A673 (cell line): ENCODE results near the gene ITPRID2. TPM values are rescaled to one million over a fixed set of nuclear protein-coding genes. Genes with fewer than 3 reads are reported as not detected.
A peak's percentile ranks its signal among the peaks of the same experiment; 100 is the strongest.

Experiments
- BruUV-seq: library from RNA; stranded (reverse); fragments of 400-500 nt; replicated peaks from 2 replicates; lab custom pipeline; 2021; lab: Mats Ljungman, UMichigan
- CTCF ChIA-PET: fragments of 300-600 bp; sonication (Branson Sonifier 250); formaldehyde crosslinking; loops from one replicate; lab custom pipeline; 2022; ENCODE audit warnings: antibody characterized with exemption; lab: Charles Lee
- POLR2A ChIA-PET: fragments of 300-600 bp; sonication (Branson Sonifier 250); formaldehyde crosslinking; loops from one replicate; lab custom pipeline; 2022; ENCODE audit warnings: antibody characterized with exemption; ENCODE audit not compliant: low non-redundant PET; lab: Charles Lee
- DNase-seq: peaks from one replicate; pipeline ENCODE4 v3.0.0-alpha.2; 2015; ENCODE audit warnings: low spot score
- H3K27ac ChIP-seq: fragments of 200-600 bp; sonication (generic); 2 replicates; pipeline ENCODE4 v1.5.1; 2016; ENCODE audit warnings: mixed run types, low read depth, mild to moderate bottlenecking, mixed read lengths, antibody characterized with exemption, low read length; ENCODE audit not compliant: poor library complexity, severe bottlenecking
- H3K27me3 ChIP-seq: fragments of 200-600 bp; sonication (generic); replicated peaks from 2 replicates; pipeline ENCODE4 v1.6.1; 2017; ENCODE audit warnings: mixed run types, low read depth, mild to moderate bottlenecking, mixed read lengths, antibody characterized with exemption, low read length; ENCODE audit not compliant: insufficient read depth, poor library complexity
- H3K36me3 ChIP-seq: fragments of 200-600 bp; sonication (generic); 2 replicates; pipeline ENCODE4 v1.6.1; 2016; ENCODE audit warnings: mixed run types, mild to moderate bottlenecking, mixed read lengths, antibody characterized with exemption, low read length; ENCODE audit not compliant: insufficient read depth, poor library complexity, severe bottlenecking
- H3K4me1 ChIP-seq: fragments of 200-600 bp; sonication (generic); 2 replicates; pipeline ENCODE4 v1.6.1; 2017; ENCODE audit warnings: mixed run types, mild to moderate bottlenecking, mixed read lengths, antibody characterized with exemption, low read length; ENCODE audit not compliant: insufficient read depth, poor library complexity, severe bottlenecking
- H3K4me3 ChIP-seq: fragments of 200-600 bp; sonication (generic); 2 replicates; pipeline ENCODE4 v1.5.1; 2016; ENCODE audit warnings: low read depth, mixed run types, mild to moderate bottlenecking, mixed read lengths, low read length; ENCODE audit not compliant: poor library complexity, severe bottlenecking
- H3K9me3 ChIP-seq: fragments of 200-600 bp; sonication (generic); 2 replicates; pipeline ENCODE4 v1.6.1; 2016; ENCODE audit warnings: mixed run types, low read depth, mild to moderate bottlenecking, mixed read lengths, antibody characterized with exemption, low read length; ENCODE audit not compliant: poor library complexity, severe bottlenecking
- EZH2 ChIP-seq: fragments of 200-600 bp; sonication (generic); IDR thresholded peaks from 2 replicates; pipeline ENCODE4 v1.6.1; 2017; ENCODE audit warnings: borderline replicate concordance, low read depth, mild to moderate bottlenecking, mixed read lengths, antibody characterized with exemption, low read length; ENCODE audit not compliant: poor library complexity, severe bottlenecking
- intact Hi-C: fragments of 100-400 bp; cut with micrococcal nuclease; formaldehyde crosslinking; loops from one replicate; pipeline ENCODE4 v1.10.0; 2022; ENCODE audit not compliant: unreplicated experiment
- total RNA-seq: library from RNA; stranded (reverse); gene quantifications from 2 replicates; pipeline ENCODE4 v1.2.3, GENCODE V29; 2021
- TF ChIP-seq, protein P1 (sequence below): fragments of 300-800, 200-600 bp; sonication (generic); conservative IDR thresholded peaks from 2 replicates; pipeline ENCODE4 v1.5.1; 2017; ENCODE audit warnings: low read depth, mild to moderate bottlenecking, antibody characterized with exemption, low read length, moderate library complexity, mixed read lengths

ITPRID2 gene
- total RNA-seq, 1 experiment from 2014 or later = 141 TPM

GRCh38 chr2:181952404-181953226 is 61.1 kb downstream of the ITPRID2 start:
- peaks cover 16% of the 10 kb centered on the region for H3K4me1 ChIP-seq
- DNase-seq = no peak
- no peaks in the 10 kb centered on the region for H3K27me3 ChIP-seq
- no peaks in the 10 kb centered on the region for H3K36me3 ChIP-seq
- H3K4me3 ChIP-seq = no peak overlapping the region
- ChIA-PET CTCF (no interaction called here), POLR2A (no interaction called here)
- TF ChIP-seq, protein P1, sequence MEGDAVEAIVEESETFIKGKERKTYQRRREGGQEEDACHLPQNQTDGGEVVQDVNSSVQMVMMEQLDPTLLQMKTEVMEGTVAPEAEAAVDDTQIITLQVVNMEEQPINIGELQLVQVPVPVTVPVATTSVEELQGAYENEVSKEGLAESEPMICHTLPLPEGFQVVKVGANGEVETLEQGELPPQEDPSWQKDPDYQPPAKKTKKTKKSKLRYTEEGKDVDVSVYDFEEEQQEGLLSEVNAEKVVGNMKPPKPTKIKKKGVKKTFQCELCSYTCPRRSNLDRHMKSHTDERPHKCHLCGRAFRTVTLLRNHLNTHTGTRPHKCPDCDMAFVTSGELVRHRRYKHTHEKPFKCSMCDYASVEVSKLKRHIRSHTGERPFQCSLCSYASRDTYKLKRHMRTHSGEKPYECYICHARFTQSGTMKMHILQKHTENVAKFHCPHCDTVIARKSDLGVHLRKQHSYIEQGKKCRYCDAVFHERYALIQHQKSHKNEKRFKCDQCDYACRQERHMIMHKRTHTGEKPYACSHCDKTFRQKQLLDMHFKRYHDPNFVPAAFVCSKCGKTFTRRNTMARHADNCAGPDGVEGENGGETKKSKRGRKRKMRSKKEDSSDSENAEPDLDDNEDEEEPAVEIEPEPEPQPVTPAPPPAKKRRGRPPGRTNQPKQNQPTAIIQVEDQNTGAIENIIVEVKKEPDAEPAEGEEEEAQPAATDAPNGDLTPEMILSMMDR = no peak
- TF ChIP-seq EZH2 = no peak
- intact Hi-C loops = no loop called here
- H3K27ac ChIP-seq = no peak overlapping the region
- no TSS peak for BruUV-seq
- no peaks in the 10 kb centered on the region for H3K9me3 ChIP-seq

DNA sequence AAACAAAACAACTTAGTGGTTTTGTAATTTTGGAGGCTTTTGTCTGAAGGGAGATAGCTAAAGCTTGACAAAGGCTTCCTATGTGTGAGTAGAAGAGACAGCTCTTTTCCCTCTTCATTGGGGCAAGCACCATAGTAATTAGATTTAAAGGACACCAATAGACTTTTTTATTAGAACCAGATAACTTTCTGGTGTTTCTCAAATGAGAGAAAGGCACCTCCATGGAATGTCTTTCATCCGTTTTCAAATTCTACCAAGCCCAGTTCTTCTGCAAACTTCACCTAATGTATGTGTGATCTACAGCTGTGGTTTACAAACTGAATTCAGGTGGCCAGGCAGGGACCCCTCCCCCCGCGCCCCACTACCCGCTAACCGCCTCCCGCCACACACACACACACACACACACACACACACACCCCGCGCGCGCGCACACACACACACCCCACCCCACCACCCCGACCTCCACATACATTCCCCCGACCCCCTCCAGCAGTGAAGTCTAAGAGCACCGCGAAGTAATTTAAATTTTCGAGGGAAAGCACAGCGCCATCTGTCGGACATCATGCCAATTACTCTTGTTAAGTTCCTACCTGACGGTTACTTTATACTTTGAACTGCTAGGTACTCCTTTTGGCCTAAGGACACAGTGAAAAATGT is 62.5 kb downstream of the ITPRID2 start:
- POLR2A ChIA-PET = no interaction called here
- DNase-seq = peak; percentile 89
- Histone ChIP-seq H3K4me1 (peaks cover 16% of the 10 kb centered on the region), H3K27me3 (no peaks in the 10 kb centered on the region), H3K9me3 (no peaks in the 10 kb centered on the region), H3K27ac (peak overlapping the region; percentile 27), H3K36me3 (no peaks in the 10 kb centered on the region), H3K4me3 (peak overlapping the region; percentile 44)
- CTCF ChIA-PET = interaction anchor here (0.6 to 2.2 kb wide), 10 partner anchors 17 to 295 kb away, joined by 3 to 8 read pairs (median 4); no protein-coding TSS in a partner anchor
- intact Hi-C loops = loop anchor here (2.0 kb wide), 1 partner anchor 211 kb away; no protein-coding TSS in a partner anchor
- BruUV-seq = no TSS peak
- TF ChIP-seq EZH2 = no peak
- TF ChIP-seq, protein P1 = peak; percentile 83

GRCh38 chr2:181954538-181954883 is 63.0 kb downstream of the ITPRID2 start:
- TSS peak; percentile 82 for BruUV-seq
- ChIA-PET POLR2A (interaction anchor here (0.6 kb wide), 2 partner anchors 50 to 269 kb away, joined by 3 to 5 read pairs; no protein-coding TSS in a partner anchor), CTCF (interaction anchor here (0.6 to 2.2 kb wide), 4 partner anchors 18 to 224 kb away, joined by 4 to 8 read pairs (median 6); no protein-coding TSS in a partner anchor)
- peak overlapping the region; percentile 27 for H3K27ac ChIP-seq
- peaks cover 16% of the 10 kb centered on the region for H3K4me1 ChIP-seq
- no peaks in the 10 kb centered on the region for H3K27me3 ChIP-seq
- intact Hi-C loops = loop anchor here (2.0 kb wide), 1 partner anchor 212 kb away; no protein-coding TSS in a partner anchor
- no peaks in the 10 kb centered on the region for H3K9me3 ChIP-seq
- peak overlapping the region; percentile 44 for H3K4me3 ChIP-seq
- TF ChIP-seq EZH2 = no peak
- TF ChIP-seq, protein P1 = 0 out of 2 replicates have a peak, but pooled peaks have one; percentile 0
- no peaks in the 10 kb centered on the region for H3K36me3 ChIP-seq
- no peak for DNase-seq
